Measurements from ENCODE around the gene HDAC4.

Gene HDAC4

DNA sequence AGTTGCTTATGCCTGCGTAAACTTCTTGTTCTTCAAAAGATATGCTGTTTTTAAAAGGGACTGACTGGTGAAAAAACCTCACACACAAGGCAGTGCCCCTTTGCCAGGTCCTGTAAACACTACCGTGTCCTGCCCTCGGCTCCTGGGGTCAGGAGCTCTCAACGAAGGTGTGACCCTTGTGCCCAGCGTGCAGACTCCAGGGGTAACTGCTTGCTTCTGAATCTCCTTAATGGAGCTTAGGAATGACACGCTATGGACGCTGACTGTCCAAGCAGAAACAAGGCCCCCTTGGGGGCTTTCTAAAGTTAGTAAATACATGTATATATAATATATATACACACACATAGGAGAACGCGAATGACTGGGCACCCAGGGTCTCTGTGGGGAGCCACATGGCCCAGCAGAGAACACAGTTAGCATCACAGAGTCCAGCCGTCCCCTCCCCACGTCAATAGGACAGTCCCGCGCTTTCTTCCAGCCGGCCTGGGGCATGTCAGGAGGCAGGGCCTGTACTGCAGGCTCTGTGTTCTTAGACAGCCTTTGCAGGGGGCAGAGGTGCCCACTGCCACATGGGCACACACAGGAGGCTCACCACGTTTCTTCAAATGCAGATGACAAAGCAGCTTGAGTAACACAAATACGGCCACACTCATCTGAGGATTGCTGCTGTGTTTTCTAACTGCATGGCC is 96.1 kb downstream of the HDAC4 start:
- DNase-seq, result no peak

DNA sequence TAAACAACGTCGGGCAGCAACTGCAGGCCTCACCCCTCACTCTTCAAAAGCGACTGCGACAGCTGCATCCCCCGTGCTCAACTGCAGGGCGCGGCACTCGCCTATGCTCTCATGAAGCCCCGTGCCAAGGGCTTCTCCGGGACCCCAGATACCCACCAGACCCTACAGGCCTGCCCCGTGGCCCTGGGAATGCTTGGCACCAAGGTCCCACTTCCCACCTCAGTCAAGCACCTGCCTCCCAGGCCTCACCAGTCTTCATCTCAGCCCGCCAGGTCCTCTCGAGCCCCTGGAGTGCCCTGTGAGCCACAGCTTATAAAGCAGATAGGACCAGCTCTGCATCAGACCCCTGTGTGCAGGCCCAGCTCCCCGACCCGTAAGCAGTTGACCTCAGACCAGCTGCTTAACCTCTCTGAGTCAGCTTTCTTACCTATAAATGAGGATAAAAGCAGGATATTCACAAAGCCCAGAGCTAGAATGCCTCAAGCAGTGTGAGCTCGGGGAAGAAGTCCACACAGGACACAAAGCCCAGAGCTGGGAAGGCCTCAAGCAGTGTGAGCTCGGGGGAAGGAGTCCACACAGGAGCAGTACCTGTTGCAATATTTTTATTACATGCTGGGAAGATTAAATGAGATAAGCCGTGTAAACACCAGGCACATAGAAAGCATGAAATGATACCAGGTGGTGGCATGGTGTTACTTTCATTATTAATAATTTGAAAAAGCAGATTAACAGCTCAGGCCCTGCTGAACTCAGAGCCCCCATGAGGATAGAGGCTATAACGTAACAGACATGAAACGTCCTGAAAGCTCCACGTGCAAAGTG is 96.9 kb downstream of the HDAC4 start:
- no peak for DNase-seq

DNA sequence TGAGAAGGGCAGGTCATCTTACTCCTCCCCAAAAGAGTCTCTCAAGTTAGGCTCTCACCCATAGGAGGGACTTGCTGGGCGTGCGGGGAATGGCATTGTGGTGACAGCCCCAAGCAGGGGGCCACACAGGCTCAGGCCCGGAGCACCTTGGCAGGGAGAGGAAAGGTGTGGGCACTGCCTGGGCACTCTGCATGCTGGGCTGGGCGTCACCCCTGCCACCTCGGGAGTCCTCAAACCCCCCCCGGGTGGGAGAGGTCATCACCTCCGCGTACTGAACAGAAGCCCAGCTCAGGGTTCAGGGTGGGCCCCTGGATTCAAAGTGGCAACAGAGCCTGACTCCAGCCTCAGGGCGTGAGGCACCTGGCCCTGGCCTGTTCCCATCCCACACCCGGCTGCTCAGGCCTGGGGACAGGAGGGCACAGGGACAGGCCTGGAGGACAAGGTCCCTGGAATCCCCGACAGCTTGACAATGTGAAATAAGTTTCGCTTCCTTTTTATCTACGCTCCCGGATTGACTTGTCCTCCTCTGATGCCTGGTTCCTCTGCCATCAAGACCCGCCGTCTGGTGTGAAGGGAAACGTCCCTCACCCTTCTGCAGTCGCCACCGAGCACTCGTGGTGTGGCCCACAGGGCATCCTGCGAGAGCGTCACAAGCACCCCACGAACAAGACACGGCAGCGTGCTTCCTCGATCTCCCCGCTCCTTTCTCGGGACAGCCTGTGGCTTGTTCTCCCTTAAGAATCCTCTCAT is 97.8 kb downstream of the HDAC4 start:
- no peak for DNase-seq

DNA sequence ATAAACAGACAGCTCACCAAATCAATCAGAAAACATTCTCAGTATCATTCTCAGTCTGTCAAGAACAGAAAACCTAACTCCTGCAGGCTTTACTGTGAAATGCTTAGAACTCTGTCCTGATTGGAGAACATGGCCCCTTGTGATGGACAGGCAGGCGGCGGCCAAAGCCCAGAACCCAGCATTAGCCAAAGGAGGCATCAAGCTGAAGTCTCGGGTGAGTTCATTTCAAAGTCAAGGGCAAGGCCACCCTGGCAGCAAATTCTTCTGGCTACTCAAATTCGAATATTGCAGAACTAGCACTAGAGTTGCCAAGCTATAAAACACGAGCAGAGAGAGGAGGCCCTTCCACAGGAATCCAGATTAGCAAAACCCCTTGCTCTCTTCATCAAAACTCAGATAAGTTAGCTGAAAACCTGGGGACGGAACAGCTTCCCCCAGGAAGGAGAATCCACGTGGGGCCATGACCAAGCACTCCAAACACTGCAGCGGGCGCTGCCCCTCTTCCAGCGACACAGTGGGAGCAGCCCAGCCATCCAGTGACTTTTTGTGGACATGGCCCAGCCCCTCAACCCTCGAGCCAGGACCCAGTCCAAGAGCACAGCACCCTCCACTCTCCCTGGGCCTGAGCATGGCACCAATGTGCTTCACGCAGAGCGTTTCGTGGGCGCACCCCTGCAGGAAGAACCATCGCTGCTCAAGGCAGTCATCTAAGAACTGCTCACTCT is 98.6 kb downstream of the HDAC4 start:
- no peak for DNase-seq

DNA sequence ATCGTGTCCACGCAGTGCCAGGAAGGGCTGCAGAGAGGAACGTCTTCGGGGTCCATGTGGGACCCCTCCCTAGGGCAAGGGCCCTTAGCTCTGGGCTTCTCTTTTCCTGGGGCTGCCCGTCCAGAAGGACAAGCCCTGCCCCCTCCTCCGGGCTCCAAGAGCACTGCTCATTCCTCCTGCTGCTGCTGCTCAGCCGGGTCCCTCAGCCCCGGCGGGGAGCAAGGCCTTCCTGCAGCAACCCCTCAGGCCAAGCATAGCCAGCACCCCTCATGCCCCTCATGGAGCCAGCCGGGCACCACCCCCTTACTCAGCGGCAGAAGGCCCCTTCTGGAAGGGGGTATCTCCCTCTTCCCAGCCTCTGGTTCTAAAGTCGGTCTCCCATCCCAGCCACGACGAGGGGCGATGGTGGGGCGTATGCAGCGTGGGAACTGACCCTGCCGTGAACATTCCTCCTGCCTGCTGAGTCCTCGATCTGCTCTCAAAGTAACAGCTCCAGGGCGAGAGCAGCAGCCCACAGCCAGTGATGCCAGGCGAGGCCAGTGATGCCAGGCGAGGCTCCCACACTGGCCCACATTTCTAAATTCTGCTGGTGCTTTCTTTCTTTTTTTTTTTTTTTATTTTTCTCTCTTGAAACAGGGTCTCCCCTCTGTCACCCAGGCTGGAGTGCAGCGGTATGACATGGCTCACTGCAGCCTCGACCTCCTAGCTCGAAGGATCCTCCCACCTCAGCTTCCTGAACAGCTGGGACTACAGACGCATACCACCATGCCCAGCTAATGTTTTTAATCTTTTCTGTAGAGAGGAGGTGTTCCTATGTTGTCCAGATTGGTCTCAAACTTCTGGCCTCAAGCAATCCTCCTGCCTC is 99.7 kb downstream of the HDAC4 start:
- no peak for DNase-seq

DNA sequence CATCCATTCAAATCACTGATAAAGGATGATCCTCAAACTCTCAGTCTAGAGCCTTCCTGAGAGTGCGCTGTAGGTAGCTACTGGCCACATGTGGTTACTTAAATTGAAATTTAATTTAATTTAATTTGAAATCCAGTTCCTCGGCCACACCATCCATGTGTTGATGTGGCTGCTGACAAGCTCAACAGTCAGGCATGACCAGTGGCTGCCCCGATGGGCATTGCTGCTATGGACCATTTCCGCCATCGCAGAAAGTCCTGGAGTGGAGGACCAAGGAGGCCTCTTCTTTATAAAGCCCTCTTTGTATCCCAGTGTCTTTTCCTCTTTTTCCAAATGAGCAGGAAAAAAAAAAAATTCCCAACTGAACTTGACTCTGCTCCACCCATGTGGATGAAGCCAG is 100.6 kb downstream of the HDAC4 start:
- DNase-seq, result no peak

DNA sequence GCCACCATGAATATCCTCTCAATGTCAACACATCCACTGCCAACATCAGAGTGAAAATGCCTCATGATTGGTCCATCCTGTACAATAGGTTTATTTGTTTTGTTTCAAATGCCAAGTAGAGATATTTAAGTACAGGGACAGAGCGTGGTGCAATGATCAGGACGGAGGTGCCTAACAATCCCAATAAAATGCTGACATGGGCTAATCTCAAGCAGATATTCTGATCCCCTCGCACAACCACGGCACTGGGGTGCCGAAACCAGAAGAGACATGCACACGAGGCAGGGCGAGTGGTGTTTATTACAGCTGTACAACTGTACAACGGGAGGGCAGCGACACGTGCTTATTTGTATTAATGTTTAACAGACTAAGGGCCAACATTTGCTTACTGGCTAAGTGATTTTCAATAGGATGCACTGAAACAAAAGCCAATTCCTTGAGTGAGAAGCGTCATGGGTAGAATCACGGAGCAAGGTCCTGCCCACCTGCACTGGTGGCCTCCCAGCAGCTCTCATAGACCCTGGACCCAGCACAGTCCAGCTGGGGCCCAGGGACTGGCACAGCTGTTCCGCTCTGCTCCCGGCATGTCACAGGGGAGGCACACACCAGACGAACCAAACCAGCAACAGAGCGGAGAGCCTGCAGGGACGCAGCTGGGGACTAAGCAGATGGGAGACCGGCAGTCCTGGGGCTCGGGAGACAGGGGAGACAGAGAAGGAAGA is 101.4 kb downstream of the HDAC4 start:
- no peak for DNase-seq

DNA sequence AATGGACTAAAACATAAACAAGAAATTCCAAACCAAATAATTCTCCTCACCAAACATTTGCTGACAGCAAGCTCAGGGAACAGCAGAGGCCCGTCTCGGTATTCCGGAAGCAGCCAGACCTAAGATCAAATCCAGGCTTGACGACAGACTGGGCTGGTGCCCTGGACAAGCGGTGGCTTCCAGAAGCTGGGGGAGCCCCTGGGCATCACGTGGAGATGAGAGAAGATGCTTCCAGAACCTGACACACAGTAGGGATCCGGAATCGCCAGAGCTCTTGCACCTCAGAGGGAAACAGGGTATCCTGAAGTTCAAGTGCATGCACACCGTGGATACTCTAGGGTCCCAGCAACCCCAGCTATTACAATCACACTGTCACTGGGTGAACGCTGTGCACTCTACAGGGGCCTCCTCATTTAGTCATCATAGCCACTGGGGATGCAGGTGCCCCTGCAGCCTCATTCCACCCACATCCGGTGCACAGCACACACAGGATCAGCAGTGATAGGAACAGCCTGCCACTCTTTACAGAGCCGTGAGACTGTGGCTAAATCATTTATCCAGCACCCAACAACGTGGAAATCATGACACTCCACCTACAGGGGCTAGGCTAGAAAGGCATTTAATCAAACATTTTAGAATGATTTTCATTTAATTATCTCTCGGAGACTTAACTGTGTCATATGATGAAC is 102.6 kb downstream of the HDAC4 start:
- DNase-seq, result no peak

DNA sequence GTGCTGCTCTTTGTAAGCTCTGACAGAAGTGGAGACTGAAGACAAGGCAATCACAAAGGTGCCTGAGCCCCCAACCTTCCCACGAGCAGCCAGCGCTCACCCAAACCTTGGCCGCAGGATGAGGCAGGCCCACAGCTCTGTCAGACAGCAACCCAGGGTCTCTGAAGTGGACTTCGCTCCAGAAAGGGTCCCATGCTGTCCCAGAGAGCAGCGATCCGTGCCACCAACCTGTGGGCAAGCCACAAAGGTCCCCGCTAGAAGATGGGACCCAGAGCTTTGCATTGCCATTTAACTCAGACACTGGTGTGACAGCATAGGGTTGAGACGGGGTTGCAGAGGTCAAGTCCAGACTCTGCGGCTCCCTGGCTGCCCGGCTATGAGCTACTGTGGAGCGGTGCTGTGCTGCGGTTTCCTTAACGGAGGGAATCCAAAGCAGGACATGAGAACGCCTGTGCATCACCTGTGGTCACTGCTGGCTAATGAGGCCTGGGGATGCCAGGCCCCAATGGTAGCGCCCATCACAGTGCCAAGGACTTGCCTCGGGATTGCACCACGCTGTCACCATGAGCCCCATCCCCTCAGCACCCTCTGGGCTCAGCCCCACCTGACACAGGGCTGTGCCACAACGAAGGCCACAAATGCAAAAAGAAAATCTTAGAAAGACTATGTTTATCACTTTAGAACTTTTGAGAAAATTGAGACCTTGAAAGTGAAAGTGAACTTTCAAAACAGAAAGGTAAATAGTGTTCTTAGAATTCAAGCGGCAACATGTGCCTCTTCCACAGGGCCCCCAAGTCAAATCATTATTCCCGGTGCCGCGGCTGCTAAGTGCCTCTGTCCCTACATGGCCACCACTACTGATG is 103.4 kb downstream of the HDAC4 start:
- no peak for DNase-seq

DNA sequence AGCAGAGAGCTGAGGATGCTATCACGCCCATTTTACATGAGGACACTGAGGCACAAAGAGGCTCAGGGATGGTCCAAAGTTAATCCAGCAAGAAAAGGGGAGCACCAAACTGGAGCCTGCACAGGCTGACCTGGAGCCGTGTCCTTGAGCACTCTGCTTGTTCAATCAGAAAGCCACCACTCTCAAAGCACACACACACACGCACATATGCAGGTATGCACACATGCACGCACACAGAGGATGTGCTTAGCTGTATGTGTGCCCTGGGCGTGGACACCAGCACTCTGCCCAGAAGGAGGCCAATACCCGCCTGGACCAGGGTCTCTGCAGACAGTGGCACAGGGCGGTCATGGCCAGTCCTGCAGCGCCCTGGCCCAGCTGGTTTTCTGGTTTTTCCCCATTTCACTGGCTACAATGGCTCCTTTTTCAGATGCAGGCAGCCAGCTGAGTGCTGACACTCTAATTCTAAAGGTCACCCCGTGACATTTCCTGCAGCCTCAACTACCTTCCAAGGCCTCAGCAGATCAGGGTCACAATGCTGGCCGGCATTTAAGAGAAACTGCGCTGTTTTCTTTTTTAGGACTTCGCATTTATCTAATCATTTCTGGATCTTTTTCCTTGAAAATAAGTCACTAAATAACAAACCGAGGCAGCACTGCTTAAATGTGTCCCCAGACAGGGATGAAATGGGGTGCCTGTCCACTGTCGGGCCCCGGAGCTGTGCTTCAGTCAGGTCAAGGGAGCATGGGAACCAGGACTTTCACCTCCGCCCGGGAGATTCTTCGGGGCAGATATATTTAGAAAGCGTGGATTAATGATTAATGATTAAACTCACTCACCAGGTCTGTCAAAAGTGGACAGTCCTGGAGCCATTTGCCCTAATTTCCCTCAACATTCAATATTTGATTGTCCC is 104.5 kb downstream of the HDAC4 start:
- DNase-seq, result no peak

DNA sequence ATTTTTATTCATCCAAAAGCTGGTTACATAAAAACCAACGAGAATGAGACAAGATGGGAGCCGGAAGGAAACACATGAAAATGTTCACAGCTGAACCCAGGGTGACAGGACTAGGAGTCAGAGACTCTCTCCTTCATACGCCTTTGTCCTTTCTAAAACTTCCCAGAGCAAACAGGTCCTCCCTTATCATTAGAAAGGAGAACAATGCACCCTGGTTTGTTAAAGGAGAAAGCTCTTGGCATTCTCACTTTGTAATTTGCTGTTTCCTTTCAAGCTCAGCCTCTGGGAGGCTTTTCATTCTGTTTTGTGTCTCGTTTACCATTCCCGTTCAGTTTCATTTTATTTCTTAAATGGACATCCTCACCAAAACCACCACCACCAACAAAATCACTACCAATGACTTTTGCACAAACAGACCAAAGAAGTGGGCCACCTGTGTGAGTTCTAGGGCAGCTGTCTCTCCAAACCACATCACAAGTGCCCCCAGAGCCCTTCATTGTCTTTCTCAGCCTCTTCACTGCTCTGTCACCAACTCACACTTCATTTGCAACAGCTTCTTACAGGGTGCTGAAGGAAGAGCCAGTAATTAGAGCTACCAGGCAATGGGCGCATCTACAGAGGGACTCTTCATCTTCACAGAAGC is 105.3 kb downstream of the HDAC4 start:
- DNase-seq, result no peak

DNA sequence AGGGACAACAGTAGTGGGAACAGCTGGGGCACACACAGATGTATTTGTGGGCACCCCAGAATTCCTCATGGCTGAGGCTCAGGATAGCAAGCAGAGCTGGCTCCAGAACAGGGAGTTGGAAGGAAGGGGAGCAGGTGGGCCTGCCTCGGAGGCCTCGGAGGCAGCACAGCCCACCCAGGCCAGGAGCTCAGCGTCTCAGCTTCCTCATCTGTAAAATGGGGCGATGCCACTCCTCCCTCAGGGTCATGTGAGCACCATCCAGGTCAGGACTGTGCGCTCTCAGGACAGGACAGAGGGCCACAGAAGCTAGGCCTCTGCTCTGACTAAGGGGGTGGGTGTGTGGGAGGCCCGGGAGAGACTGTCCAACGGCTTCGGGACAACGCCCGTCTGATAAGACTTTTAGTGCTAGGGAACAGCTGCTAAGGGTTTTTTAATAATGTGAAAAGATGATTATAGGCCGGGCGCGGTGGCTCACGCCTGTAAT is 106.2 kb downstream of the HDAC4 start:
- no peak for DNase-seq

DNA sequence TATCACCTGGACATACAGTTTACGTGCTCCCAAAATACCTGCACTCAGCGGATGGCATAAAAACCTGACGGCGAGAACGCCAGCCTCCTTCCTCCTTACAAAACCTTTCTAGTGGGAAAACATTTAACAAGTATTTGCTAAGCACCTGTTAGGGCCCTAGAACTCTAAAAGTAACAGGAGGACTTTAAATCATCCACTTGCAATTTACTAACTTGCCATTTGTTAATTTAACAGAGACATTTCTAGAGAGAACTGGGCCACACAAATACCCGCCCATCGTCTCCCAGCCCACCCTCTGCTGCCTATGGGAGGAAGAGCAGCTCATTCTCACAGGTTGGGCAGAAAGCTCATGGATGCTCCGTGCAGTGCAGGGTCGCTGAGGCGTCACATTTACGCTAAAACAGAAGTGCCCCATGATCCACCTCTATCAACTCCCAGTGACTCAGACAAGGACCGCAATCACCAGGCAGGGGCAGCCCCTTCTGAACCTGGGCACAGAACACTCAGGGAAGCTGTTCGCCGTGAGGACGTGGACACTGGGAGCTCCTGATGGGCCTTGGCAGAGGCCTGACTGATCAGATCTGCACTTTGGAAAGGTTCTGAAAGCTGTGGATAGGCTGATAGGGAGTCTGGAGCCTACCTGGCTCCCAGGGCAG is 106.9 kb downstream of the HDAC4 start:
- DNase-seq, result no peak

DNA sequence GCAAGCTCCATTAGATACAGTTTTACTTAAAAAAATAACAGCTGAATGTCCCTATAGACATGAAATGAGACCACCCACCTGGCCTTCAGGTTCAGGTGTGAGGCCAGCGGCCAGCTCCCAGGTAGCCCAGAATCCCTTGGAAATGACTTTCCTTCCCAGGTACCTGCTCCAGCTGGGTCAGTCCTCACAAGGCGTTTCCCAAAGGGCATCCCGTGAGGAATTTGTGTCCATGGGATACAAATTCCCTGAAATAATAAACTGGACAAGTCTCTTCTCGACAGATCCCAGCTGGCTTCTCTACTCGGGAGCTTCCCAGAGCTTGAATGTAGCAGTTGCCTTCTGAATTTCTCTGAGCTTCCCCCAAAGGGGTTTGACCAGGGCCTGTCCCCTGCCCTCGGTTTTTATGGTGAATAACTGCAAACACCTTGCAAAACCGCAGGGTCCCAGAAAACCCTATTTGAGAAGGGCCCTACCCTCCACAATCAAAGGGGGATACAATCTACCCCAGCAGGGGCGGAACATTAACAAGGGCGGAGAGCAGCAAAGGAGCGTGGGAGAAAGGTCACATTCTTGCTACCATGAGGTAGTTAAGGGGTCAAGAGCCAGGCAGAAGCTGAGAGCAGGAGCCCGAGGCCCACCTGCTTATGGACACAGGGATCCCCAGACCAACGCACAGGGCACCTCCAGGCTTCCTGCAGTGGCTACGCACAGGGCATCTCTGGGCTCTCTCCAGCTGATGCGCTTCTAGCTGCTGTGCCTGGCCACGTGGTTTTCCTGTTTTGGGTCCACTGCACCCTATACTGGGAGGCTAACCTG is 107.7 kb downstream of the HDAC4 start:
- DNase-seq, result no peak

DNA sequence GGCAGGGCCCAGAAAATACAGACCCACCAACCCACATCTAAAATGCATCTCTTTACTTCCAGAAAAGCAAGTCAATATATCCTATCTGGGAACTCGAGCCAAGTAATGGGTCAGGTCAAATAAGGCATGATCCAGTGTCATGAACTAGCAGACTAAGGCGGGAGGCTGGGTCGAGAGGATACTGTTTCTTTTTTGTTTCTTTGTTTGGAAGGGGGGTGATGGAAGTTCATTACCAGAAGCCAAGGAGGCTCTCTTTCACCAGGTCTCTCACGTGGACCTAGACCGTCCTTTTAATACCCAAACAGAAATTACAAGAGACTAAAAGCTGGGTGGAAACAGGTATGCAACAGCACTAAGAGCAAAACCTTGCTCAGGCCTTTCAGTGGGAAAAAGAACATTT is 108.3 kb downstream of the HDAC4 start:
- DNase-seq, result no peak

Data from NCI-H510A treated with DMSO at 0.1 percent for 48 hours (cell line).